AG10803 (cell line): ENCODE measurements around the gene KCNE3.

Experiments used
- DNase-seq: peaks from one replicate; pipeline ENCODE4 v3.0.0; 2010; ENCODE audit warnings: low read depth
- H3K4me3 ChIP-seq: 2 replicates; pipeline ENCODE4 v1.5.1; 2011; ENCODE audit warnings: mild to moderate bottlenecking, low read length, control low read depth
- CTCF ChIP-seq: conservative IDR thresholded peaks from 2 replicates; pipeline ENCODE4 v1.5.1; 2011; ENCODE audit warnings: mild to moderate bottlenecking, low read length, control low read depth, inconsistent platforms

Gene KCNE3

GRCh38 chr11:74444173-74444826, 23.0 kb downstream of the KCNE3 start:
- TF ChIP-seq CTCF: no peak
- DNase-seq: no peak
- no peak overlapping the region for H3K4me3 ChIP-seq

- DNase-seq: no peak
- TF ChIP-seq CTCF: no peak
- H3K4me3 ChIP-seq: no peak overlapping the region
These were observed 24.1 kb downstream of the KCNE3 start for GRCh38 chr11:74443071-74443864.

GRCh38 chr11:74442636-74443035, 24.7 kb downstream of the KCNE3 start:
- TF ChIP-seq CTCF: no peak
- H3K4me3 ChIP-seq: no peak overlapping the region
- DNase-seq: no peak

GRCh38 chr11:74438681-74439080, 28.7 kb downstream of the KCNE3 start:
- no peak overlapping the region for H3K4me3 ChIP-seq
- DNase-seq: no peak
- no peak for TF ChIP-seq CTCF

- H3K4me3 ChIP-seq: no peak overlapping the region
- no peak for DNase-seq
- no peak for TF ChIP-seq CTCF
These were observed 29.8 kb downstream of the KCNE3 start for GRCh38 chr11:74437441-74438042.

- H3K4me3 ChIP-seq: no peak overlapping the region
- DNase-seq: no peak
- no peak for TF ChIP-seq CTCF
These were observed 32.8 kb downstream of the KCNE3 start for GRCh38 chr11:74434528-74434927.
